Measurements from ENCODE around the gene MAGEA2.
"Not testable (repeated sequence)": the region's sequence is repeated elsewhere in the genome, so short reads cannot be mapped to it uniquely, and the experiment has no call there.

GRCh38 chrX:152759544-152759943 is 5.9 kb upstream of the MAGEA2 start:
- not testable (repeated sequence) for TF ChIP-seq EZH2 (IDR thresholded peaks at IDR 0.05; ENCODE audit: borderline replicate concordance, low read depth, low read length, poor library complexity, severe bottlenecking); CTCF (conservative IDR thresholded peaks at IDR 0.05; ENCODE audit: low read depth, low read length)
